IMR-90 (cell line): Measurements from ENCODE around the gene PARD6G. TPM values are rescaled to one million over a fixed set of nuclear protein-coding genes. Genes with fewer than 3 reads are reported as not detected.

Source experiments
- ATAC-seq: fragments of 200-7000 bp; cut with Tn5 transposase; 2 replicates; pipeline ENCODE4 v1.9.1; 2020; ENCODE audit warnings: low read depth, mild to moderate bottlenecking, moderate library complexity
- BruUV-seq: library from RNA; stranded (reverse); fragments of 400-500 nt; replicated peaks from 2 replicates; lab custom pipeline; 2021; lab: Mats Ljungman, UMichigan
- CTCF ChIA-PET: fragments of 300-600 bp; formaldehyde crosslinking; extraction: SDS; loops from one replicate; lab custom pipeline; 2021; ENCODE audit warnings: antibody characterized with exemption; lab: Yijun Ruan, JAX
- POLR2A ChIA-PET: fragments of 300-600 bp; sonication (Branson Sonifier 250); formaldehyde crosslinking; loops from one replicate; lab custom pipeline; 2022; ENCODE audit warnings: antibody characterized with exemption; ENCODE audit not compliant: unreplicated experiment; lab: Charles Lee
- DNase-seq: peaks from one replicate; pipeline ENCODE4 v3.0.0; 2013
- H2AFZ ChIP-seq: replicated peaks from 2 replicates; pipeline ENCODE3; 2013; ENCODE audit warnings: low read length, mild to moderate bottlenecking; ENCODE audit not compliant: poor library complexity
- H2AK5ac ChIP-seq: 2 replicates; pipeline ENCODE4 v1.6.1; 2013; ENCODE audit warnings: low read depth, low read length, inconsistent platforms
- H2AK9ac ChIP-seq: replicated peaks from 2 replicates; pipeline ENCODE3; 2013; ENCODE audit warnings: mild to moderate bottlenecking, low read depth, low read length, moderate library complexity; ENCODE audit not compliant: poor library complexity
- H2BK120ac ChIP-seq: 2 replicates; pipeline ENCODE4 v1.6.1; 2013; ENCODE audit warnings: low read depth, low read length, inconsistent platforms
- H2BK15ac ChIP-seq: 3 replicates; pipeline ENCODE4 v1.6.1; 2013; ENCODE audit warnings: low read depth, low read length, inconsistent platforms
- H2BK20ac ChIP-seq: 2 replicates; pipeline ENCODE4 v1.6.1; 2013; ENCODE audit warnings: low read depth, mild to moderate bottlenecking, inconsistent platforms, low read length, moderate library complexity
- H2BK5ac ChIP-seq: 2 replicates; pipeline ENCODE4 v1.6.1; 2013; ENCODE audit warnings: mild to moderate bottlenecking, low read depth, low read length, inconsistent platforms; ENCODE audit not compliant: poor library complexity, severe bottlenecking
- H3K14ac ChIP-seq: replicated peaks from 2 replicates; pipeline ENCODE4 v1.6.1; 2013; ENCODE audit warnings: low read depth, low read length, inconsistent platforms
- H3K18ac ChIP-seq: 2 replicates; pipeline ENCODE4 v1.6.1; 2013; ENCODE audit warnings: low read depth, low read length, control low read depth
- H3K23ac ChIP-seq: 2 replicates; pipeline ENCODE4 v1.6.1; 2013; ENCODE audit warnings: low read depth, low read length, inconsistent platforms
- H3K27ac ChIP-seq: 2 replicates; pipeline ENCODE4 v1.5.1; 2013; ENCODE audit warnings: mild to moderate bottlenecking, control low read depth, low read length; ENCODE audit not compliant: insufficient read depth
- H3K27me3 ChIP-seq: 2 replicates; pipeline ENCODE4 v1.6.1; 2013; ENCODE audit warnings: low read length; ENCODE audit not compliant: control insufficient read depth, insufficient read depth
- H3K36me3 ChIP-seq: 2 replicates; pipeline ENCODE4 v1.6.1; 2013; ENCODE audit warnings: low read length, mixed read lengths; ENCODE audit not compliant: control insufficient read depth, insufficient read depth
- H3K4ac ChIP-seq: 2 replicates; pipeline ENCODE4 v1.6.1; 2013; ENCODE audit warnings: low read depth, low read length, inconsistent platforms
- H3K4me1 ChIP-seq: 2 replicates; pipeline ENCODE4 v1.6.1; 2013; ENCODE audit warnings: low read length, mixed read lengths; ENCODE audit not compliant: control insufficient read depth, insufficient read depth
- H3K4me2 ChIP-seq: 2 replicates; pipeline ENCODE4 v1.6.1; 2013; ENCODE audit warnings: low read depth, mild to moderate bottlenecking, control low read depth, low read length, moderate library complexity
- H3K4me3 ChIP-seq: 2 replicates; pipeline ENCODE4 v1.5.1; 2013; ENCODE audit warnings: low read depth, mild to moderate bottlenecking, control low read depth, low read length, moderate library complexity; ENCODE audit not compliant: insufficient read depth
- H3K56ac ChIP-seq: 2 replicates; pipeline ENCODE4 v1.6.1; 2013; ENCODE audit warnings: low read length, inconsistent platforms; ENCODE audit not compliant: insufficient read depth; ENCODE audit errors: extremely low read depth
- H3K79me1 ChIP-seq, 2 experiments: 2 replicates each; pipeline ENCODE4 v1.6.1; 2013; ENCODE audit warnings: low read length in 2 of 2, inconsistent platforms in 1 of 2, low read depth in 1 of 2
- H3K9ac ChIP-seq: 2 replicates; pipeline ENCODE4 v1.6.1; 2013; ENCODE audit warnings: low read depth, low read length, control low read depth
- H3K9me1 ChIP-seq: 2 replicates; pipeline ENCODE4 v1.6.1; 2013; ENCODE audit warnings: low read length, inconsistent platforms; ENCODE audit not compliant: insufficient read depth
- H3K9me3 ChIP-seq: 2 replicates; pipeline ENCODE4 v1.6.1; 2013; ENCODE audit warnings: low read length; ENCODE audit not compliant: control insufficient read depth, insufficient read depth
- H4K20me1 ChIP-seq: 2 replicates; pipeline ENCODE4 v1.6.1; 2013; ENCODE audit warnings: low read length, inconsistent platforms; ENCODE audit not compliant: insufficient read depth
- H4K5ac ChIP-seq: 2 replicates; pipeline ENCODE4 v1.6.1; 2013; ENCODE audit warnings: mild to moderate bottlenecking, low read depth, low read length, control low read depth
- H4K8ac ChIP-seq, 2 experiments: 2 replicates each; pipeline ENCODE4 v1.6.1; 2013; ENCODE audit warnings: low read depth in 2 of 2, low read length in 2 of 2, control low read depth in 1 of 2, inconsistent platforms in 1 of 2
- H4K91ac ChIP-seq: 2 replicates; pipeline ENCODE4 v1.6.1; 2013; ENCODE audit warnings: low read depth, low read length, inconsistent platforms; ENCODE audit not compliant: insufficient read depth
- BHLHE40 ChIP-seq: fragments of 150-350 bp; IDR thresholded peaks from 2 replicates; pipeline ENCODE4 v1.6.1; 2016; ENCODE audit warnings: mild to moderate bottlenecking, low read depth, low read length
- CEBPB ChIP-seq: IDR thresholded peaks from 2 replicates; pipeline ENCODE4 v1.6.1; 2012; ENCODE audit warnings: low read depth, low read length, improper control_type of control experiment
- FOS ChIP-seq: fragments of 150-350 bp; IDR thresholded peaks from 2 replicates; pipeline ENCODE4 v1.6.1; 2016; ENCODE audit warnings: low read depth, low read length
- MAFK ChIP-seq: IDR thresholded peaks from 2 replicates; pipeline ENCODE4 v1.6.1; 2012; ENCODE audit warnings: low read depth, low read length, improper control_type of control experiment
- MAZ ChIP-seq: IDR thresholded peaks from 2 replicates; pipeline ENCODE4 v1.6.1; 2012; ENCODE audit warnings: low read depth, mild to moderate bottlenecking, low read length, improper control_type of control experiment, moderate library complexity, borderline replicate concordance
- NFE2L2 ChIP-seq: fragments of 150-350 bp; IDR thresholded peaks from 2 replicates; pipeline ENCODE4 v1.6.1; 2016; ENCODE audit warnings: low read depth, mild to moderate bottlenecking, low read length
- POLR2A ChIP-seq: IDR thresholded peaks from 2 replicates; pipeline ENCODE4 v1.6.1; 2012; ENCODE audit warnings: mild to moderate bottlenecking, low read depth, low read length
- RAD21 ChIP-seq: IDR thresholded peaks from 2 replicates; pipeline ENCODE4 v1.6.1; 2012; ENCODE audit warnings: low read length, improper control_type of control experiment
- SMC3 ChIP-seq: fragments of 150-350 bp; IDR thresholded peaks from 2 replicates; pipeline ENCODE4 v1.6.1; 2016; ENCODE audit warnings: low read depth, mild to moderate bottlenecking, antibody characterized with exemption, low read length, moderate library complexity
- dilution Hi-C: fragments of 300-500 bp; cut with HindIII; formaldehyde crosslinking; loops from one replicate; pipeline ENCODE4 v1.14.3; 2018; ENCODE audit warnings: low sequenced_read_pairs; ENCODE audit not compliant: unreplicated experiment
- in situ Hi-C: fragments of 300-500 bp; cut with MboI; formaldehyde crosslinking; loops from 3 replicates; pipeline ENCODE4 v1.14.3; 2019; ENCODE audit warnings: low sequenced_read_pairs, inconsistent platforms, mixed read lengths
- intact Hi-C: fragments of 100-400 bp; cut with micrococcal nuclease; formaldehyde crosslinking; loops from 2 replicates; pipeline ENCODE4 v1.10.0; 2022
- polyA plus RNA-seq, 3 experiments: library from polyadenylated mRNA; depleted of rRNA; stranded (reverse); fragments of >200 nt; gene quantifications; 2 replicates each; pipeline ENCODE4 v1.2.3, GENCODE V29; 2012; ENCODE audit warnings: low replicate concordance in 1 of 3
- total RNA-seq: library from RNA; depleted of rRNA; stranded (reverse); fragments of >200 nt; gene quantifications from 2 replicates; pipeline ENCODE4 v1.2.3, GENCODE V29; 2012
- TF ChIP-seq, protein P1 (sequence below): fragments of 150-350 bp; IDR thresholded peaks from 2 replicates; pipeline ENCODE4 v1.6.1; 2016; ENCODE audit warnings: low read depth, mild to moderate bottlenecking, low read length, moderate library complexity, borderline replicate concordance
- TF ChIP-seq, protein P2 (sequence below): conservative IDR thresholded peaks from 2 replicates; pipeline ENCODE4 v1.5.1; 2012; ENCODE audit warnings: mild to moderate bottlenecking, low read depth, low read length, improper control_type of control experiment
- TF ChIP-seq, protein P3 (sequence below): fragments of 150-350 bp; IDR thresholded peaks from 2 replicates; pipeline ENCODE4 v1.6.1; 2017; ENCODE audit warnings: mild to moderate bottlenecking, antibody characterized with exemption, low read length, low read depth

PARD6G gene
- total and polyA plus RNA-seq, 2 of the 4 experiments (the other 2 are of a cell fraction) = 2.5 to 4.6 TPM

DNA sequence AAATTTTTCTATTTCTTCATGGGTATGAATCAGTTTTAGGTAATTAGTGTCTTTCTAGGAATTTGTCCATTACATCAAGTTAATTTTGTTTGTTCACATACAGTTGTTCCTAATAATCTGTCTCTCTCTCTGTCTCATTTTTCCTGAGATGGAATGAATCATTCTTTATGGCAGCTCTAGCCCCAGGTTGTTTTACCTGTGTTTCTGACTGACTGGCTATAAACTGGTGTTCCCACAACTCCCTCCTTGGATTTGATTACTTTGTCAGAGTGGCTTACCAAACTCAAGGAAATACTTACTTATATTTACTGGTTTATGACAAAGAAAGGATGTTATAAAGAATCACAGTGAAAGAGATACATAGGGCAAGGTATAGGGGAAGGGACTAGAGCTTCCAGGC, 123.2 kb downstream of the PARD6G start:
- CTCF ChIA-PET = no interaction called here
- no peak overlapping the region for H2AFZ ChIP-seq
- H3K79me1 ChIP-seq = peaks cover 13 to 60% of the 10 kb centered on the region in 2 experiments
- intact Hi-C loops = no loop called here
- H2BK15ac ChIP-seq = no peak overlapping the region
- H4K5ac ChIP-seq = no peak overlapping the region
- H3K14ac ChIP-seq = no peak overlapping the region
- ATAC-seq = no peak
- H3K9me1 ChIP-seq = peaks cover 5% of the 10 kb centered on the region; the same call in 1 of the 2 replicates
- no peak overlapping the region for H4K91ac ChIP-seq
- no peak overlapping the region for H3K9ac ChIP-seq
- in situ Hi-C loops = no loop called here
- peaks cover 11% of the 10 kb centered on the region for H4K20me1 ChIP-seq
- H3K27me3 ChIP-seq = no peaks in the 10 kb centered on the region
- no peak for DNase-seq
- no peak overlapping the region for H3K4me2 ChIP-seq
- H2AK9ac ChIP-seq = no peak overlapping the region
- no peaks in the 10 kb centered on the region for H3K4me1 ChIP-seq
- no peak overlapping the region for H2BK20ac ChIP-seq
- no peak overlapping the region for H3K18ac ChIP-seq
- H3K9me3 ChIP-seq = no peaks in the 10 kb centered on the region; the same call in 1 of the 2 replicates
- H2BK5ac ChIP-seq = no peak overlapping the region
- dilution Hi-C loops = no loop called here
- no peak overlapping the region for H3K23ac ChIP-seq
- H2AK5ac ChIP-seq = no peak overlapping the region
- H3K36me3 ChIP-seq = peaks cover 11% of the 10 kb centered on the region
- no peak overlapping the region for H4K8ac ChIP-seq
- no peak overlapping the region for H3K4me3 ChIP-seq
- no TSS peak for BruUV-seq
- H3K4ac ChIP-seq = no peak overlapping the region
- POLR2A ChIA-PET = no interaction called here
- no peak overlapping the region for H3K56ac ChIP-seq
- H2BK120ac ChIP-seq = no peak overlapping the region
- TF ChIP-seq NFE2L2 (no peak), CEBPB (no peak), MAZ (no peak), RAD21 (no peak), MAFK (no peak), SMC3 (no peak), POLR2A (no peak), BHLHE40 (no peak), FOS (no peak)
- TF ChIP-seq, protein P1, sequence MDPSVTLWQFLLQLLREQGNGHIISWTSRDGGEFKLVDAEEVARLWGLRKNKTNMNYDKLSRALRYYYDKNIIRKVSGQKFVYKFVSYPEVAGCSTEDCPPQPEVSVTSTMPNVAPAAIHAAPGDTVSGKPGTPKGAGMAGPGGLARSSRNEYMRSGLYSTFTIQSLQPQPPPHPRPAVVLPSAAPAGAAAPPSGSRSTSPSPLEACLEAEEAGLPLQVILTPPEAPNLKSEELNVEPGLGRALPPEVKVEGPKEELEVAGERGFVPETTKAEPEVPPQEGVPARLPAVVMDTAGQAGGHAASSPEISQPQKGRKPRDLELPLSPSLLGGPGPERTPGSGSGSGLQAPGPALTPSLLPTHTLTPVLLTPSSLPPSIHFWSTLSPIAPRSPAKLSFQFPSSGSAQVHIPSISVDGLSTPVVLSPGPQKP = no peak
- TF ChIP-seq, protein P2, sequence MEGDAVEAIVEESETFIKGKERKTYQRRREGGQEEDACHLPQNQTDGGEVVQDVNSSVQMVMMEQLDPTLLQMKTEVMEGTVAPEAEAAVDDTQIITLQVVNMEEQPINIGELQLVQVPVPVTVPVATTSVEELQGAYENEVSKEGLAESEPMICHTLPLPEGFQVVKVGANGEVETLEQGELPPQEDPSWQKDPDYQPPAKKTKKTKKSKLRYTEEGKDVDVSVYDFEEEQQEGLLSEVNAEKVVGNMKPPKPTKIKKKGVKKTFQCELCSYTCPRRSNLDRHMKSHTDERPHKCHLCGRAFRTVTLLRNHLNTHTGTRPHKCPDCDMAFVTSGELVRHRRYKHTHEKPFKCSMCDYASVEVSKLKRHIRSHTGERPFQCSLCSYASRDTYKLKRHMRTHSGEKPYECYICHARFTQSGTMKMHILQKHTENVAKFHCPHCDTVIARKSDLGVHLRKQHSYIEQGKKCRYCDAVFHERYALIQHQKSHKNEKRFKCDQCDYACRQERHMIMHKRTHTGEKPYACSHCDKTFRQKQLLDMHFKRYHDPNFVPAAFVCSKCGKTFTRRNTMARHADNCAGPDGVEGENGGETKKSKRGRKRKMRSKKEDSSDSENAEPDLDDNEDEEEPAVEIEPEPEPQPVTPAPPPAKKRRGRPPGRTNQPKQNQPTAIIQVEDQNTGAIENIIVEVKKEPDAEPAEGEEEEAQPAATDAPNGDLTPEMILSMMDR = no peak
- TF ChIP-seq, protein P3, sequence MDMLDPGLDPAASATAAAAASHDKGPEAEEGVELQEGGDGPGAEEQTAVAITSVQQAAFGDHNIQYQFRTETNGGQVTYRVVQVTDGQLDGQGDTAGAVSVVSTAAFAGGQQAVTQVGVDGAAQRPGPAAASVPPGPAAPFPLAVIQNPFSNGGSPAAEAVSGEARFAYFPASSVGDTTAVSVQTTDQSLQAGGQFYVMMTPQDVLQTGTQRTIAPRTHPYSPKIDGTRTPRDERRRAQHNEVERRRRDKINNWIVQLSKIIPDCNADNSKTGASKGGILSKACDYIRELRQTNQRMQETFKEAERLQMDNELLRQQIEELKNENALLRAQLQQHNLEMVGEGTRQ = no peak
- H3K27ac ChIP-seq = no peak overlapping the region
